IgD-negative memory B cell (primary cell): ENCODE data around the gene CCL1. TPM values are rescaled to one million over a fixed set of nuclear protein-coding genes. Genes with fewer than 3 reads are reported as not detected.
"Not testable (repeated sequence)": the region's sequence is repeated elsewhere in the genome, so short reads cannot be mapped to it uniquely, and the experiment has no call there.

Source experiments
- H3K27ac Mint-ChIP-seq, 3 donors: one replicate each; pipeline ENCODE4 v1.8.0; 2020 to 2022; ENCODE audit warnings: mild to moderate bottlenecking in 3 of 3, mixed read lengths in 3 of 3, moderate library complexity in 1 of 3
- H3K27me3 Mint-ChIP-seq: one replicate; pipeline ENCODE4 v1.8.0; 2021; ENCODE audit warnings: mixed read lengths
- H3K36me3 Mint-ChIP-seq: one replicate; pipeline ENCODE4 v1.8.0; 2020; ENCODE audit warnings: mild to moderate bottlenecking, mixed read lengths
- H3K4me1 Mint-ChIP-seq, 3 donors: one replicate each; pipeline ENCODE4 v1.8.0; 2020 to 2022; ENCODE audit warnings: mixed read lengths in 3 of 3, mild to moderate bottlenecking in 1 of 3
- H3K4me3 Mint-ChIP-seq, 4 donors: one replicate each; pipeline ENCODE4 v1.8.0; 2020 to 2022; ENCODE audit warnings: mild to moderate bottlenecking in 4 of 4, mixed read lengths in 4 of 4, moderate library complexity in 3 of 4
- H3K9me3 Mint-ChIP-seq, 3 donors: one replicate each; pipeline ENCODE4 v1.8.0; 2020 to 2021; ENCODE audit warnings: mixed read lengths in 3 of 3, mild to moderate bottlenecking in 1 of 3
- polyA plus RNA-seq: library from polyadenylated mRNA; unstranded; fragments of 300-500 nt; fragmentation: Illumina TruSeq; gene quantifications from one replicate; pipeline ENCODE4 v1.2.3, GENCODE V29; 2021

Gene CCL1
- polyA plus RNA-seq, 1 donor from 2014 or later: not detected

- Mint-ChIP-seq H3K9me3 (peaks cover 0 to 4% (median 2%) of the 10 kb centered on the region in 3 donors), H3K36me3 (no peaks in the 10 kb centered on the region), H3K27ac (no peak overlapping the region), H3K4me3 (no peak overlapping the region), H3K27me3 (peaks cover 5% of the 10 kb centered on the region), H3K4me1 (no peaks in the 10 kb centered on the region)
Measured at GRCh38 chr17:34358631-34359030, 4.4 kb downstream of the CCL1 start.

- Mint-ChIP-seq H3K36me3 (no peaks in the 10 kb centered on the region), H3K9me3 (peaks cover 0 to 5% (median 2%) of the 10 kb centered on the region in 3 donors), H3K27me3 (peaks cover 1% of the 10 kb centered on the region), H3K4me1 (no peaks in the 10 kb centered on the region), H3K27ac (no peak overlapping the region), H3K4me3 (no peak overlapping the region)
Measured at GRCh38 chr17:34357398-34357797, 5.6 kb downstream of the CCL1 start.

GRCh38 chr17:34356194-34356593 lies 6.8 kb downstream of the CCL1 start, which contains the start of gene CCL13:
Gene CCL13, plus strand, starts transcription at chr17:34356480. Its CDS starts 47 bp downstream, at chr17:34356527.
- no peak within 1 kb of the TSS for H3K27ac Mint-ChIP-seq

GRCh38 chr17:34354637-34355036 lies 8.4 kb downstream of the CCL1 start:
- peaks cover 0 to 5% (median 2%) of the 10 kb centered on the region in 3 donors for H3K9me3 Mint-ChIP-seq
- no peaks in the 10 kb centered on the region for H3K4me1 Mint-ChIP-seq
- no peak overlapping the region for H3K27ac Mint-ChIP-seq
- peaks cover 1% of the 10 kb centered on the region for H3K27me3 Mint-ChIP-seq
- no peaks in the 10 kb centered on the region for H3K36me3 Mint-ChIP-seq
- no peak overlapping the region for H3K4me3 Mint-ChIP-seq

More at GRCh38 chr17:34356194-34356593, 6.8 kb downstream of the CCL1 start, which contains the start of gene CCL13:
- no peaks in the 10 kb centered on the region for H3K36me3 Mint-ChIP-seq
- H3K27me3 Mint-ChIP-seq: no peaks in the 10 kb centered on the region
- no peaks in the 10 kb centered on the region for H3K4me1 Mint-ChIP-seq
- H3K4me3 Mint-ChIP-seq: no peak within 1 kb of the TSS
- peaks cover 0 to 5% (median 2%) of the 10 kb centered on the region in 3 donors for H3K9me3 Mint-ChIP-seq

GRCh38 chr17:34352191-34352590 lies 10.8 kb downstream of the CCL1 start:
- Mint-ChIP-seq H3K9me3 (peaks cover 0 to 5% (median 2%) of the 10 kb centered on the region in 3 donors), H3K27me3 (peaks cover 1% of the 10 kb centered on the region), H3K27ac (no peak overlapping the region), H3K4me3 (no peak overlapping the region), H3K36me3 (no peaks in the 10 kb centered on the region), H3K4me1 (no peaks in the 10 kb centered on the region)

- Mint-ChIP-seq H3K36me3 (no peaks in the 10 kb centered on the region), H3K9me3 (peaks cover 0 to 5% (median 2%) of the 10 kb centered on the region in 3 donors), H3K4me1 (no peaks in the 10 kb centered on the region), H3K27ac (no peak overlapping the region), H3K4me3 (no peak overlapping the region), H3K27me3 (peaks cover 2% of the 10 kb centered on the region)
Measured at GRCh38 chr17:34351096-34351495, 11.9 kb downstream of the CCL1 start.

GRCh38 chr17:34349751-34350150 lies 13.3 kb downstream of the CCL1 start:
- Mint-ChIP-seq H3K27ac (no peak overlapping the region), H3K36me3 (no peaks in the 10 kb centered on the region), H3K9me3 (peaks cover 0 to 5% (median 2%) of the 10 kb centered on the region in 3 donors), H3K4me1 (no peaks in the 10 kb centered on the region), H3K27me3 (peaks cover 5% of the 10 kb centered on the region), H3K4me3 (no peak overlapping the region)

- H3K27me3 Mint-ChIP-seq: peaks cover 21% of the 10 kb centered on the region
- H3K4me3 Mint-ChIP-seq: no peak overlapping the region
- no peak overlapping the region for H3K27ac Mint-ChIP-seq
- no peaks in the 10 kb centered on the region for H3K4me1 Mint-ChIP-seq
- no peaks in the 10 kb centered on the region for H3K36me3 Mint-ChIP-seq
- H3K9me3 Mint-ChIP-seq: no peaks in the 10 kb centered on the region
Measured at GRCh38 chr17:34347063-34347462, 16.0 kb downstream of the CCL1 start.

- Mint-ChIP-seq H3K27me3 (peaks cover 47% of the 10 kb centered on the region), H3K4me3 (no peak overlapping the region), H3K4me1 (peaks cover 0 to 1% (median 0%) of the 10 kb centered on the region in 3 donors), H3K9me3 (no peaks in the 10 kb centered on the region), H3K27ac (no peak overlapping the region), H3K36me3 (no peaks in the 10 kb centered on the region)
Measured at GRCh38 chr17:34341916-34342315, 21.1 kb downstream of the CCL1 start.

GRCh38 chr17:34339138-34339770 lies 23.8 kb downstream of the CCL1 start:
- peaks cover 0 to 1% (median 0%) of the 10 kb centered on the region in 3 donors for H3K4me1 Mint-ChIP-seq
- H3K9me3 Mint-ChIP-seq: peaks cover 2 to 15% (median 3%) of the 10 kb centered on the region in 3 donors
- H3K27ac Mint-ChIP-seq: no peak overlapping the region
- H3K36me3 Mint-ChIP-seq: no peaks in the 10 kb centered on the region
- H3K4me3 Mint-ChIP-seq: no peak overlapping the region
- peaks cover 47% of the 10 kb centered on the region for H3K27me3 Mint-ChIP-seq

- no peak overlapping the region for H3K27ac Mint-ChIP-seq
- peaks cover 42% of the 10 kb centered on the region for H3K27me3 Mint-ChIP-seq
- peaks cover 0 to 1% (median 0%) of the 10 kb centered on the region in 3 donors for H3K4me1 Mint-ChIP-seq
- H3K4me3 Mint-ChIP-seq: no peak overlapping the region
- peaks cover 3 to 16% (median 3%) of the 10 kb centered on the region in 3 donors for H3K9me3 Mint-ChIP-seq
- H3K36me3 Mint-ChIP-seq: no peaks in the 10 kb centered on the region
Measured at GRCh38 chr17:34337701-34338100, 25.3 kb downstream of the CCL1 start.

GRCh38 chr17:34327580-34327979 lies 35.5 kb downstream of the CCL1 start:
- H3K4me3 Mint-ChIP-seq, H3K4me1 Mint-ChIP-seq, H3K36me3 Mint-ChIP-seq: not testable (repeated sequence)
- peak overlapping the region in 1 of 3 donors; percentile 45 for H3K27ac Mint-ChIP-seq
- peaks cover 4 to 20% (median 13%) of the 10 kb centered on the region in 3 donors for H3K9me3 Mint-ChIP-seq
- peaks cover 14% of the 10 kb centered on the region for H3K27me3 Mint-ChIP-seq

- peaks cover 4 to 20% (median 13%) of the 10 kb centered on the region in 3 donors for H3K9me3 Mint-ChIP-seq
Measured at GRCh38 chr17:34321964-34322363, 41.1 kb downstream of the CCL1 start.

GRCh38 chr17:34319039-34319483 lies 44.0 kb downstream of the CCL1 start, which contains the start of gene CCL8:
Gene CCL8, plus strand, starts transcription at chr17:34319435. Its CDS starts 67 bp downstream, at chr17:34319502.
- H3K9me3 Mint-ChIP-seq: peaks cover 2 to 5% (median 2%) of the 10 kb centered on the region in 3 donors
- peaks cover 18% of the 10 kb centered on the region for H3K27me3 Mint-ChIP-seq
- no peaks in the 10 kb centered on the region for H3K36me3 Mint-ChIP-seq
- H3K4me3 Mint-ChIP-seq: no peak within 1 kb of the TSS
- H3K4me1 Mint-ChIP-seq: peaks cover 0 to 2% (median 0%) of the 10 kb centered on the region in 3 donors
- peak within 1 kb of the TSS in 1 of 3 donors; percentile 13 for H3K27ac Mint-ChIP-seq

More at GRCh38 chr17:34321964-34322363, 41.1 kb downstream of the CCL1 start:
- Mint-ChIP-seq H3K4me3 (no peak overlapping the region), H3K27ac (no peak overlapping the region), H3K27me3 (peaks cover 11% of the 10 kb centered on the region), H3K4me1 (no peaks in the 10 kb centered on the region), H3K36me3 (peaks cover 1% of the 10 kb centered on the region)

- Mint-ChIP-seq H3K9me3 (no peaks in the 10 kb centered on the region), H3K27ac (peak overlapping the region in 1 of 3 donors; percentile 13), H3K27me3 (peaks cover 23% of the 10 kb centered on the region)
Measured at GRCh38 chr17:34318474-34318873, 44.6 kb downstream of the CCL1 start.

GRCh38 chr17:34314279-34314678 lies 48.8 kb downstream of the CCL1 start:
- Mint-ChIP-seq H3K36me3 (no peaks in the 10 kb centered on the region), H3K27me3 (peaks cover 31% of the 10 kb centered on the region)

More at GRCh38 chr17:34318474-34318873, 44.6 kb downstream of the CCL1 start:
- H3K36me3 Mint-ChIP-seq: no peaks in the 10 kb centered on the region
- H3K4me3 Mint-ChIP-seq: no peak overlapping the region
- peaks cover 0 to 2% (median 0%) of the 10 kb centered on the region in 3 donors for H3K4me1 Mint-ChIP-seq

More at GRCh38 chr17:34314279-34314678, 48.8 kb downstream of the CCL1 start:
- Mint-ChIP-seq H3K4me1 (peaks cover 0 to 2% (median 0%) of the 10 kb centered on the region in 3 donors), H3K9me3 (no peaks in the 10 kb centered on the region), H3K4me3 (no peak overlapping the region), H3K27ac (no peak overlapping the region)
